HepG2 (cell line): ENCODE measurements around the gene PRMT5. TPM values are rescaled to one million over a fixed set of nuclear protein-coding genes. Genes with fewer than 3 reads are reported as not detected.
A peak's percentile ranks its signal among the peaks of the same experiment; 100 is the strongest.

Experiments
- AHR ChIP-seq: IDR thresholded peaks from 2 replicates; pipeline ENCODE4 v1.6.1; 2018; ENCODE audit warnings: missing genetic modification reagents, missing compliant biosample characterization
- ATRX ChIP-seq: sonication (generic); formaldehyde crosslinking; IDR thresholded peaks from 2 replicates; pipeline ENCODE4 v1.4.0; 2020; ENCODE audit warnings: missing genetic modification reagents, borderline replicate concordance
- CREM ChIP-seq, 2 experiments: sonication (generic) in 1 of 2; formaldehyde crosslinking in 1 of 2; IDR thresholded peaks; 2 replicates each; pipeline versions ENCODE4 v1.4.0 to v1.6.1; 2016 to 2020; ENCODE audit warnings: antibody characterized with exemption in 1 of 2, mild to moderate bottlenecking in 1 of 2, missing genetic modification reagents in 1 of 2
- EEA1 ChIP-seq: sonication (generic); formaldehyde crosslinking; IDR thresholded peaks from 2 replicates; pipeline ENCODE4 v1.5.1; 2020; ENCODE audit warnings: mild to moderate bottlenecking, missing genetic modification reagents, borderline replicate concordance
- GATAD2A ChIP-seq: IDR thresholded peaks from 2 replicates; pipeline ENCODE4 v1.6.1; 2016
- HNRNPLL ChIP-seq: fragments of 200-400 bp; formaldehyde crosslinking; IDR thresholded peaks from 2 replicates; pipeline ENCODE4 v1.6.1; 2017; ENCODE audit warnings: mild to moderate bottlenecking, low read depth, low read length; ENCODE audit not compliant: poor library complexity, severe bottlenecking
- MAFF ChIP-seq: IDR thresholded peaks from 2 replicates; pipeline ENCODE4 v1.6.1; 2011; ENCODE audit warnings: low read depth, low read length, improper control_type of control experiment
- MAX ChIP-seq: IDR thresholded peaks from 2 replicates; pipeline ENCODE4 v1.6.1; 2012; ENCODE audit warnings: inconsistent platforms
- MED8 ChIP-seq: sonication (generic); formaldehyde crosslinking; IDR thresholded peaks from 2 replicates; pipeline ENCODE4 v1.8.1; 2023; ENCODE audit warnings: mild to moderate bottlenecking, missing genetic modification reagents; ENCODE audit not compliant: insufficient replicate concordance
- POLR2AphosphoS5 ChIP-seq: IDR thresholded peaks from 2 replicates; pipeline ENCODE4 v1.6.1; 2012; ENCODE audit warnings: low read depth, low read length
- RXRB ChIP-seq: IDR thresholded peaks from 2 replicates; pipeline ENCODE4 v1.6.1; 2016; ENCODE audit warnings: borderline replicate concordance, missing genetic modification reagents, missing compliant biosample characterization
- SP2 ChIP-seq: sonication (generic); formaldehyde crosslinking; IDR thresholded peaks from 2 replicates; pipeline ENCODE4 v1.5.1; 2020; ENCODE audit warnings: mild to moderate bottlenecking, missing genetic modification reagents
- USF2 ChIP-seq, 2 experiments: sonication (generic) in 1 of 2; formaldehyde crosslinking in 1 of 2; IDR thresholded peaks; 2 replicates each; pipeline versions ENCODE4 v1.5.1 to v1.6.1; 2011 to 2020; ENCODE audit warnings: borderline replicate concordance in 1 of 2, low read depth in 1 of 2, low read length in 1 of 2, mild to moderate bottlenecking in 1 of 2, missing genetic modification reagents in 1 of 2, moderate library complexity in 1 of 2
- ZBTB25 ChIP-seq: IDR thresholded peaks from 2 replicates; pipeline ENCODE4 v1.6.1; 2018; ENCODE audit warnings: missing genetic modification reagents
- ZNF772 ChIP-seq: sonication (generic); formaldehyde crosslinking; IDR thresholded peaks from 2 replicates; pipeline ENCODE4 v1.5.0; 2020; ENCODE audit warnings: mild to moderate bottlenecking, missing genetic modification reagents
- ZSCAN5A ChIP-seq: sonication (generic); formaldehyde crosslinking; IDR thresholded peaks from 2 replicates; pipeline ENCODE4 v1.8.0; 2022; ENCODE audit warnings: mild to moderate bottlenecking, missing genetic modification reagents, borderline replicate concordance
- polyA plus RNA-seq, 8 experiments: library from polyadenylated mRNA; depleted of rRNA in 3 of 8; stranded (reverse) in 7 of 8; unstranded in 1 of 8; fragments of >200 nt; fragmentation: Illumina TruSeq in 4 of 8; extraction: Trizol in 4 of 8; gene quantifications; 2 replicates each; pipeline versions ENCODE4 v1.2.1 to v1.2.3, GENCODE V29; 2011 to 2016; ENCODE audit warnings: low read depth in 4 of 8, missing spikeins in 1 of 8, mixed read lengths in 1 of 8; ENCODE audit not compliant: insufficient read depth in 1 of 8
- total RNA-seq, 5 experiments: library from RNA; depleted of rRNA; stranded (reverse); fragments of >200 nt; fragmentation: Illumina TruSeq; extraction: Trizol; gene quantifications; 2 replicates each; pipeline ENCODE4 v1.2.3, GENCODE V29; 2016; ENCODE audit warnings: low read depth in 1 of 5

PRMT5 gene
- total and polyA plus RNA-seq, 2 of the 13 experiments (the other 11 are each of a cell fraction or from before 2014, with no cell fraction given): 210 to 354 TPM

- TF ChIP-seq AHR (CRISPR knock-in tag) (no peak), RXRB (CRISPR knock-in tag) (peak; percentile 49; the same call in 1 of the 2 replicates), ZNF772 (CRISPR knock-in tag) (no peak), SP2 (CRISPR knock-in tag) (no peak), MAFF (no peak), ATRX (CRISPR knock-in tag) (no peak), CREM (IDR thresholded peaks at IDR 0.05) (no peak), CREM (CRISPR knock-in tag; IDR thresholded peaks at IDR 0.05) (no peak), GATAD2A (CRISPR knock-in tag) (peak; percentile 88), POLR2AphosphoS5 (peak; percentile 35; the same call in 1 of the 2 replicates), HNRNPLL (peak; percentile 66), USF2 (IDR thresholded peaks at IDR 0.05; ENCODE audit: low read depth, low read length) (no peak), USF2 (CRISPR knock-in tag; IDR thresholded peaks at IDR 0.05; ENCODE audit: borderline replicate concordance) (no peak), ZSCAN5A (CRISPR knock-in tag) (no peak), MAX (0 out of 2 replicates have a peak, but pooled peaks have one; percentile 19), EEA1 (CRISPR knock-in tag) (0 out of 2 replicates have a peak, but pooled peaks have one; percentile 3), ZBTB25 (CRISPR knock-in tag) (no peak; the same call in 1 of the 2 replicates), MED8 (CRISPR knock-in tag) (no peak)
Observed at GRCh38 chr14:22872033-22872832, 56.9 kb downstream of the PRMT5 start (continued).
